Liver (tissue), 9 donors: ENCODE results near the gene ADAMTS16. TPM values are rescaled to one million over a fixed set of nuclear protein-coding genes. Genes with fewer than 3 reads are reported as not detected.

Source experiments
- DNase-seq: peaks from one replicate; pipeline ENCODE4 v3.0.0-alpha.2; 2017; ENCODE audit warnings: low spot score
- H3K27ac ChIP-seq, 2 donors: one replicate each; pipeline ENCODE4 v1.7.0; 2013; ENCODE audit warnings: inconsistent platforms in 2 of 2, low read length in 2 of 2, control low read depth in 1 of 2, low read depth in 1 of 2, mild to moderate bottlenecking in 1 of 2
- H3K27me3 ChIP-seq, 4 donors: one replicate each; pipeline versions ENCODE4 v1.6.1 to v1.7.0; 2013; ENCODE audit warnings: low read length in 3 of 4, inconsistent platforms in 1 of 4, mild to moderate bottlenecking in 1 of 4, moderate library complexity in 1 of 4; ENCODE audit not compliant: control insufficient read depth in 4 of 4, insufficient read depth in 4 of 4
- H3K36me3 ChIP-seq, 4 donors: one replicate each; pipeline versions ENCODE4 v1.6.1 to v1.7.0; 2013; ENCODE audit warnings: low read length in 3 of 4, mild to moderate bottlenecking in 3 of 4, low read depth in 1 of 4, moderate library complexity in 1 of 4; ENCODE audit not compliant: control insufficient read depth in 4 of 4, insufficient read depth in 3 of 4
- H3K4me1 ChIP-seq, 4 donors: one replicate each; pipeline versions ENCODE4 v1.6.1 to v1.7.0; 2013; ENCODE audit warnings: low read length in 3 of 4, mild to moderate bottlenecking in 3 of 4, moderate library complexity in 1 of 4; ENCODE audit not compliant: control insufficient read depth in 4 of 4, insufficient read depth in 4 of 4
- H3K4me3 ChIP-seq, 3 donors: one replicate each; pipeline versions ENCODE4 v1.6.1 to v1.7.0; 2013; ENCODE audit warnings: low read length in 3 of 3, control low read depth in 1 of 3, low read depth in 1 of 3, mild to moderate bottlenecking in 1 of 3
- H3K9ac ChIP-seq, 2 donors: one replicate each; pipeline ENCODE4 v1.7.0; 2013; ENCODE audit warnings: low read length in 2 of 2, mild to moderate bottlenecking in 2 of 2, moderate library complexity in 2 of 2, control low read depth in 1 of 2, low read depth in 1 of 2
- H3K9me3 ChIP-seq, 4 donors: one replicate each; pipeline versions ENCODE4 v1.6.1 to v1.7.0; 2013; ENCODE audit warnings: low read length in 3 of 4; ENCODE audit not compliant: control insufficient read depth in 4 of 4
- CTCF ChIP-seq: fragments of 150-350 bp; IDR thresholded peaks from 2 replicates; pipeline ENCODE4 v1.5.1; 2017; ENCODE audit warnings: improper control_type of control experiment, low read depth, low read length; ENCODE audit not compliant: missing input control
- EGR1 ChIP-seq, 2 donors: IDR thresholded peaks; 2 replicates each; pipeline ENCODE4 v1.6.1; 2016 to 2018; ENCODE audit warnings: antibody characterized with exemption in 2 of 2, low read depth in 2 of 2
- FOXA2 ChIP-seq: IDR thresholded peaks from 2 replicates; pipeline ENCODE4 v1.6.1; 2016; ENCODE audit warnings: antibody characterized with exemption
- HNF4A ChIP-seq, 2 donors: conservative IDR thresholded peaks; 2 replicates each; pipeline ENCODE4 v1.6.1; 2016; ENCODE audit warnings: antibody characterized with exemption in 2 of 2, mild to moderate bottlenecking in 2 of 2
- HNF4G ChIP-seq: IDR thresholded peaks from 2 replicates; pipeline ENCODE4 v1.6.1; 2016; ENCODE audit warnings: antibody characterized with exemption
- NR2F2 ChIP-seq: IDR thresholded peaks from 2 replicates; pipeline ENCODE4 v1.6.1; 2016; ENCODE audit warnings: antibody characterized with exemption
- REST ChIP-seq: IDR thresholded peaks from 2 replicates; pipeline ENCODE4 v1.6.1; 2016; ENCODE audit warnings: antibody characterized with exemption, mild to moderate bottlenecking
- SP1 ChIP-seq: IDR thresholded peaks from 2 replicates; pipeline ENCODE4 v1.6.1; 2018; ENCODE audit warnings: antibody characterized with exemption, mild to moderate bottlenecking
- TAF1 ChIP-seq: conservative IDR thresholded peaks from 2 replicates; pipeline ENCODE4 v1.6.1; 2016; ENCODE audit warnings: antibody characterized with exemption, mild to moderate bottlenecking
- ZBTB33 ChIP-seq: IDR thresholded peaks from 2 replicates; pipeline ENCODE4 v1.6.1; 2016; ENCODE audit warnings: antibody characterized with exemption
- WGBS: extraction: QIAGEN DNeasy Blood & Tissue Kit; methylation state at CpG from one replicate; pipeline ENCODE4 v1.1.7; 2013; 5-methylcytosine and 5-hydroxymethylcytosine counted together
- polyA plus RNA-seq, 2 donors: library from polyadenylated mRNA; stranded (reverse) in 1 of 2; unstranded in 1 of 2; fragments of 200-250 nt in 1 of 2; fragments of >200 nt in 1 of 2; fragmentation: Nextera tagmentation in 1 of 2; extraction: Ambion mirVana in 1 of 2; gene quantifications; one replicate each; pipeline versions ENCODE4 v1.2.1 to v1.2.3, GENCODE V29; 2013 to 2015
- total RNA-seq, 2 donors: library from RNA; depleted of rRNA; stranded (reverse); fragments of >200 nt; gene quantifications; one replicate each; pipeline ENCODE4 v1.2.3, GENCODE V29; 2014
- donor health status: healthy.
- donor health status: healthy.
- donor health status: healthy.
- donor health status: healthy.
- donor health status: healthy.

The ADAMTS16 gene
- total and polyA plus RNA-seq, 4 donors = under 0.01 to 0.84 TPM; not detected in 2

- Histone ChIP-seq H3K4me1 (peaks cover 5 to 17% (median 12%) of the 10 kb centered on the region in 4 donors), H3K9ac (no peak overlapping the region), H3K27me3 (no peaks in the 10 kb centered on the region), H3K27ac (no peak overlapping the region), H3K9me3 (no peaks in the 10 kb centered on the region), H3K4me3 (no peak overlapping the region), H3K36me3 (no peaks in the 10 kb centered on the region)
- 91% methylated on average over 12 of the region's 12 CpGs for WGBS
- TF ChIP-seq SP1 = no peak
- no peak for TF ChIP-seq HNF4G
- no peak for DNase-seq
These were observed 175.2 kb downstream of the ADAMTS16 start for GRCh38 chr5:5315068-5315980.

GRCh38 chr5:5316334-5316733, 176.2 kb downstream of the ADAMTS16 start:
- H3K9me3 ChIP-seq = no peaks in the 10 kb centered on the region
- H3K27me3 ChIP-seq = no peaks in the 10 kb centered on the region
- H3K4me3 ChIP-seq = no peak overlapping the region
- no peaks in the 10 kb centered on the region for H3K36me3 ChIP-seq
- H3K27ac ChIP-seq = no peak overlapping the region
- WGBS = 64% methylated on average over 1 of the region's 1 CpG
- H3K9ac ChIP-seq = no peak overlapping the region
- H3K4me1 ChIP-seq = peaks cover 5 to 17% (median 12%) of the 10 kb centered on the region in 4 donors
- TF ChIP-seq REST (no peak), FOXA2 (no peak), NR2F2 (no peak), CTCF (no peak), TAF1 (no peak), EGR1 (IDR thresholded peaks at IDR 0.05; ENCODE audit: low read depth in 2 of 2) (no peak), HNF4A (conservative IDR thresholded peaks at IDR 0.05) (no peak), SP1 (no peak), ZBTB33 (no peak)
- no peak for DNase-seq
